HG02870 (cell line): ENCODE measurements around the gene PAXX.

Experiments
- ATAC-seq: cut with Tn5 transposase; IDR thresholded peaks from one replicate; pipeline ENCODE4 v1.9.1; 2021; ENCODE audit warnings: mild to moderate bottlenecking, moderate library complexity; ENCODE audit not compliant: unreplicated experiment

Gene PAXX

DNA sequence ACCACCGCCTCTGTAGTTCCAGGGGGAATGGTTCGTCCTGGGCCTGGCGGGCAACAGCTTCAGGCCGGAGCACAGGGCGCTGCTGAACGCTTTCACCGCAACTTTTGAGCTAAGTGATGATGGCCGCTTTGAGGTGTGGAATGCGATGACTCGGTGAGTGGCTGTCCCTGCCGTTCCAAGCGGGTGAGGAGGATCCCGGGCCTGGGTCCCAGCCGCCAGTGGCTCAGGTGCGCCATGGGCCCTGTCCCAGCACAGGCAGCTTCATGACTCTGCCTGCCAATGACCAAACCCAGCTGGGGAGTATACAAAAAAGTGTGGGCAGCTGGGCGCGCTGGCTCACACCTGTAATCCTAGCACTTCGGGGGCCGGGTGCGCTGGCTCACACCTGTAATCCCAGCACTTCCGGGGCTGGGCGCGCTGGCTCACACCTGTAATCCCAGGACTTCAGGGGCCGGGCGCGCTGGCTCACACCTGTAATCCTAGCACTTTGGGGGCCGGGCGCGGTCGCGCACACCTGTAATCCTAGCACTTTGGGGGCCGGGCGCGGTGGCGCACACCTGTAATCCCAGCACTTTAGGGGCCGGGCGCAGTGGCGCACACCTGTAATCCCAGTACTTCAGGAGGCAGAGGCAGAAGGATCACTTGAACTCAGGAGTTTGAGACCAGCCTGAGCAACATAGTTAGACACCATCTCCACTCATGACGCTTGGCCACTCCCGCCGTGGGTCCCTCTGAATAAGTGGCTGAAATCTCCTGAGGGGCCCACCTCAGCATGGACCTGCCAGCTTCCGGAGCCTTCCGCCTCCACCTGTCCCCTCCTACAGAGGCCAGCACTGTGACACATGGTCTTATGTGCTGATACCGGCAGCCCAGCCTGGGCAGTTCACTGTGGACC is 39.1 kb upstream of the PAXX start:
- no peak for ATAC-seq

GRCh38 chr9:136953771-136954269 is 38.4 kb upstream of the PAXX start:
- ATAC-seq, result no peak

DNA sequence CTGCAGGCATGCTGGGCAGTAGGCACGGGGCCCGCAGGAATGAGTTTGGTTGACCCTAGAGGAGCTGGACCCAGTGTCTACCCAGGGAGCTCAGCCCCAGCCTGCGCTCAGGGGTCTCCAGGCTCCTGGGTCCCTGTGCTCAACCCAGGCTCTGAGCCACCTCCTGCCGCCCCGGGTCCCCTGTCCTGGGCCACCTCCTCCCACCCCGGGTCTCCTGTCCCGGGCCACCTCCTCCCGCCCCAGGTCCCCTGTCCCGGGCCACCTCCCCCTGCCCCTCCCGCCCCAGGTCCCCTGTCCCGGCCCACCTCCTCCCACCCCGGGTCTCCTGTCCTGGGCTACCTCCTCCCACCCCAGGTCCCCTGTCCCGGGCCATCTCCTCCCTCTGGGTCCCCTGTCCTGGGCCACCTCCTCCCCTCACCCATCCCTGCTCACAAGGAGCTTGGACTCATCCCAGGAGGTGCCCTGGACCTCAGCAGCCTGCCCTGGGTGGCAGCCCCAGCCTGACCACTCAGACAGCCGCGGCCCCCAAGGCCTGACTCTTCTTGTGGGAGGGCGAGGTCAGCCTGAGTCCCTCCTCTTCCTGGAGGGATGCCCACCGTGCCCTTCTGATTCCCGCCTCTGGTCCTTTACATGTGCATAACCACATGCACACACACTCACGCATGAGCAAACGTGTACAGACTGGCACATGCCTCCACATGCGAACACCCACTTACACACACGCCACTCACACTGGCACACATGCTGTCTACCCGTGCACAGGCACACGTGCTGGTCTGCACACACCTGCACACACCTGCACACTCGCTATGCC is 37.7 kb upstream of the PAXX start:
- ATAC-seq, result no peak

DNA sequence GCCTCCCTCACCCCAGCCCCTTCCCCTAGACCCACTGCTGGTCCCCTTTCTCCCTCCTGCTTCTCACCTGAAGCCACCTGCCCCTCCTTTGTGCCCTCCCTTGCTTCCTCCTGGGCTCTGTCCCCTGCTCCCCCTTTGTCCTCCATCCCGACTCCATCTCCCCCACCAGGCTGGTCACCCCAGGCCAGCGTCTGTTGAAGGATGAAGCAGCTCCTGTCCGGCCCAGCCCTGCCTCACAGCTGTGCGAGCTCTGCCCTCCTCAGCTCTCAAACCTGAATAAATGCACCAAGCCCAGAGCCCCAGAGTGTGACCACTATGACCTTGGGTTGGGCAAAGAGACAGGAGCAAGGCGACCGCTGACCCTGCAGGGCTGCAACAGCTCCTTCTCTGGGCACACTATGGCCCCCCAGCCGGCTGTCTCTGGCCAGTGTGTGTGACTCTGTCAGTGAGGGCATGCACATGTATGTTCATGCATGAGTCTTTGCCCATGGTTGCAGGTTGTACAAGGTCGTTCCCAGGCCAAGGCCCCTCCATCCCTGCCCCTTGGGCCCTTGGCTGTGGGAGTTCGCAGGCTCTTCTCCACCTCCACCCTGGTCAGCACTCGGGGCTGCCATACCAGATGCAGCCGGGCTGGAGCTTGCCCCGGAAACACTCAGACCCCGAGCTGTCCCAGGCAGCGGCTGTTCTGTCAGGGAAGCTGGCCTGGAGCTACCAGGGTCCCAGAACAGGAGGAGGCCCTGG is 36.9 kb upstream of the PAXX start:
- ATAC-seq, result no peak

GRCh38 chr9:136955943-136956335 is 36.3 kb upstream of the PAXX start:
- ATAC-seq, result no peak

DNA sequence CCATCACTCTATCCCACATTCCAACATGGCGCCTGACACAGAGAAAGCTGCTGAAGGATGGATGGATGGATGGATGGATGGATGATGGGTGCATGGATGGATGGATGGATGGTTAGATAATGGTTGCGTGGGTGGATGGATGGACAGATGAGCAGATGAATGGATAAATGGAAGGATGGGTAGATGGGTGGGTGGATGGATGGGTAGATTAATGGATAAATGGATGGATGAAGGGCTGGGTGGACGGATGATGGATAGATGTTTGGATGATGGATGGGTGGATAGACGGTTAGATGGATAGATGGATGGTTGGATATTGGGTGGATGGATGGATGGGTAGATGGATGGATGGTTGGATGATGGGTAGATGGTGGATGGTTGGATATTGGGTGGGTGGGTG is 35.6 kb upstream of the PAXX start:
- no peak for ATAC-seq

DNA sequence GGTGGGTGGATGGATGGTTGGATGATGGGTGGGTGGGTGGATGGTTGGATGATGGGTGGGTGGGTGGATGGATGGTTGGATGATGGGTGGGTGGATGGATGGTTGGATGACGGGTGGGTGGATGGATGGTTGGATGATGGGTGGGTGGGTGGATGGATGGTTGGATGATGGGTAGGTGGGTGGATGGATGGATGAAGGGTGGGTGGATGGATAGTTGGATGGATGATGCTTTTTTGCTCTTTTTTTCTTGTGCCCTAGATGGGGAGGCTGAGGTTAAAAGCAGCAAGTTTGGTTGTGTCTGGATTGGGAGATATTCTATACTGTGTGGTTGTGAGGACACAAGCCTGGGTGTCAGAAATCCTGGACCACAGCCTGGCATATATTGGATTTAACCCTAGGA is 34.8 kb upstream of the PAXX start:
- ATAC-seq, result no peak

DNA sequence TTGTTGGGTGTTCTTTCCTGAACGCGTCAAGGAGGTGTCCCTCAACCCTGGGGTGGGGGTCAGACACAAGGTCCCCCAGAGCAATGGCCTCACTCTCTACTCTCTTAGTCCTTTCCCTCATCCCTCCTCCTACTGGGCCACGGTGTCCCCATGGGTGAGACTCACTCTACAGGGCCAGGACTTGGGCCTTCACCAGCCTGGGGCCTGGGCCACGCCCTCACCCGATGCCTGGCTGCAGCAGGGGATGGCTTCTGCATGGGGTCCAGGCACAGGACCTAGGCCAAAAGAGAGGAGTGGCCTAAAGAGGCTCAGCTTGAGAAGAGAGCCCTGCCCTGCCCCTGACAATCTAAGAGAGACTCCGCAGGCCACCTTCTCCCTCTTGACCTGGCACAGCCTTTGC is 34.3 kb upstream of the PAXX start:
- ATAC-seq, result no peak

DNA sequence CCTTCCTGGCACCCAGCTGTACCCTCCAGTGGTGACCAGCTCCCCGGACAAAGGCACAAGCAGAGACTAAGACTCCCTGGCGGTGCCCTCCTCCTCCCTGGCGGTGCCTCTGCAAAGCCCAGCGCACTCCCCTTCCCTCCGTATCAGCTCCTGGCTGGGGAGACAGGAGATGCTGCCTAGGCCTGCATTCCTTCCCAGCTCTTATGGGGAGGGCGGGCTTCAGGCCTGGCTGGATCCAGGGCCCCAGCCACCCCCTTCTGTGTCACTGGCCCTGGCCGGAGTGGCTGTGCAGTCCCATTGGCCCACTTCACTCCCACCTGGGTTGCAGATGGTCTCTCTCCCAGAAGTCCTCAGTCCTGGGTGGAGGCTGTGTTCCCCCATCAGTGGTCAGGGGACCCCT is 33.7 kb upstream of the PAXX start:
- no peak for ATAC-seq

- no peak for ATAC-seq
Observed at GRCh38 chr9:136958898-136959850, 33.0 kb upstream of the PAXX start.

- ATAC-seq, result no peak
Observed at GRCh38 chr9:136960212-136960937, 31.8 kb upstream of the PAXX start.

DNA sequence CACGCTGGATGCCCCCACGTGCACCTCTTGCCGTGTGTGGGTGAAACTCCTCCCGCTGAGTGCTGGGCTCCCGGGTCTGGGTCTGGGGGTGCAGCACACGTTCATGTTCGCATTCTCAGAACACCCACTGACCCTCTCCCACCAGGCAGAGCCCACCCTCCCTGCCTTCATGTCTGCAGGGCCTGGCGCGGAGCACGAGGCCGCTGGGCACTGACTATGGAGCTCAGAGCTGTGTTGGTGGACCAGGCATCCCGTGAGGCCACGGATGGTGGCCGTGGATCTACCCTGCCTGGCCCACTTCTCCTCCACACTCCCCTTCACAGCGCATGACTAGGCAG is 31.3 kb upstream of the PAXX start:
- no peak for ATAC-seq

DNA sequence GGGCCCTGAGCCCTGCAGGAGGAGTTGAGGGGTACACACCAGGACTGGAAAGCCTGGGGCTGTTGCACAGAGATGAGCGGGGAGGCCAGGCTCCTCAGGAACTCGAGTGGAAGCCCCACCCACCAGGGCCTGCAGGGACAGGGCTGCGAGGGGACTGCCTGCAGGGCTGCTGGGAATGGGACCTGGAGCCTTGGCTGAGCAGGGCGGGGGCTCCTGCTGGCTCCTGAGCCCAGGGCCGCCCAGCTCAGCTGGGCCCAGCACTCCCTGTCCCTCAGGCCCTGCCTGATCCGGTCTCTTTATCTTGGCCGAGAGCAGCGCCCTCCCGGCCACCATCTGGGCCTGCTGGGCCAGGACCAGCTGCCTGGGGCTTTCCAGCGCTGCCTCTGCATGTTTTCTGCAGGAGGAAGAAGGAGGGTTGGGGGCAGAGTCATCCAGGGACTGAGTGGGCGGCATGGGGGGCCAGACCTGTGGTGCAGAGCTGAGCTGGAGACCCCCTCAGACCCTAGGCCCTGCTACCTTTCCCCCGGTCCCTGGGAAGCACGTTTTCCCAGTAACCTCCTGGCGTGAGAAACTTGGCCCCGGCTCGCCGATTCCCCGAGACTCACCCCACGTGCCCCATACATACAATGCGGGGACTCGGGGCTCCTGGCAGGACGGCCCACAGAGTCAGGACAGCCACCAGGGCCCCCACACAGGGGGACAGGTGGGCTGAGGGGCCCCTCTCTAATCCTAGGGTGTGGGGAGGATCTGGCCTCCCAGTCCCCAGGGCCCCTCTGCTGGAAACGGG is 30.8 kb upstream of the PAXX start:
- no peak for ATAC-seq

DNA sequence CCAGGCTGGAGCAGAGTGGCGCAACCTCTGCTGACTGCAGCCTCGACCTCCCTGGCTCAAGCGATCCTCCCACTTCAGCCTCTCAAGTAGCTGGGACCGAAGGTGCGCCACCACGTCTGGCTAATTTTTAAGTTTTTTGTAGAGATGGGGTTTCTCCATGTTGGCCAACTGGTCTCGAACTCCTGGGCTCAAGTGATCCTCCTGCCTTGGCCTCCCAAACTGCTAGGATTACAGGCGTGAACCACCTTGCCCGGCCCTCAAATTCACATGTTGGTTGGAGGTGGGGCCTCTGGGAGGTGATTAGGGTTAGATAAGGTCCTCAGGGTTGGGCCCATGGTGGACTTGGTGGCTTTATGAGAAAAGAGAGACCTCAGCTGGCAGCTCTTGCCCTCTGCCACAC is 30.1 kb upstream of the PAXX start:
- ATAC-seq, result no peak

DNA sequence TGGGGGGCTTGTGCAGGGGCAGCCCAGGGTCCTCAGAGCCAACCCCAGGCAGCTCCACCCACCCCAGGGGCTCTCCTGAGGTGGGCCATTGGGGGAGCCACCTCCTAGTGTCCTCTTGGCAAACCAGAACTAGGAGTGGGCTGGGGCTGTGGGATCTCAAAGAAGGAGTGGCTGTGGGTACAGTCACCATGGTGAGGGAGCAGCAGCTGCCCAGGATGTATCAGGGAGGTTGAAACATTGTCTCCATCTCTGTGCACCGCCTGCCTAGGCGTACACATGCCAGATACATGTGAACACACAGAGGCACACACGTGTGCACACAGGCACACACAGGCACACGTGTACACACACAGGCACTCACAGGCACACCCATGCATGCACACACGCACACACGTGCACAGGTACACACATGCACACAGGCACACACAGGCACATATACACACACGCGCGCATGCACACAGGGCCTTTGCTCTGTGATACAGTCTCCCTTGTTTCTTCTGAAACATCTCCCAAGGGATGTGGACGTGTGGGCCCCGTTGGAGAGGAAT is 29.4 kb upstream of the PAXX start:
- no peak for ATAC-seq

- ATAC-seq, result no peak
Observed at GRCh38 chr9:136963341-136963740, 28.9 kb upstream of the PAXX start.

DNA sequence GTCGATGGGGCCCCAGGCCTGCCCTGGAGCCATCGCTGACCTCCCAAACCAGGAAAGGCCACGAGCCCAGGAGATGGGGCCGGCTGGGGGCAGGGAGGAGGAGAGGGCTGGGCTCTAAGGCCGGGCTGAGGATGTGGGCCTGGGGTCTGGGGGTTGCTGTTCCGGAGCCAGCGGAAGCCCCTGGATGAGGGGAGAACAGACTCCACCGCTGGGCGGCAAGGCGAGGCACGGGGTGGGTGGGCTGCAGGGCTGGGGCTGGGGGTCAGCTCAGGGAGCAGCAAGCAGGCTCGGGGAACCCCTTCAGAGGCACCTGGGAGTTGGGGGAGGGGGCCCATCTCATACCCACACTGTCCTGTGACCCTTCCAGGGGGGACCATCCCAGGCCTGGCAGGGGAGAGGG is 28.5 kb upstream of the PAXX start:
- ATAC-seq, result no peak

DNA sequence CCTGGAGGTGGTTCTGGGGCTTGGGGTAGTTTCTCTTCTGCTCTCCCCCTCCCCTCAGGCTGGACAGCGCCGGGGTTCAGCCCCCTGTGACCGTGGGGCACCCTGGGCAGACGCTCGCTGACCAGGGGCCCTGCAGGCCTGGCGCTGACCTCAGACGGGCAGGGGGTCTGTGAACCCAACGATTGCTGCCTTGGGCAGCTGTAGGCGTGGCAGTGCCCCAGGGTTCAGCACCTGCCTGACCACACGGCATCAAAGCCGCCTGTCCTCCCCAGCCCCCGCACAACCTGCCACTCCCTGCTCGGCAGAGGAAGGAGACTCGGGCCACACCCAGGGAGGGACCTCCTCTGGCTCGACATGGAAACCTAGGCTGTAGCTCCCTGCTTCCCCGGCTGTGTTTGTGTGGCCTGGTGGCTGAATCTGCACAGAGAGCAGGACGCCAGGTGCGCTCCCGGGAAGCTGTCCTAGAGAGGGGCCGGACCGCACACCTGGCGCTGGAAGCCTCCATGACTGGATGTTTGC is 28.0 kb upstream of the PAXX start:
- ATAC-seq, result no peak
